Panc1 (cell line): ENCODE measurements around the gene DNAJB5. TPM values are rescaled to one million over a fixed set of nuclear protein-coding genes. Genes with fewer than 3 reads are reported as not detected.

ENCODE experiments used
- ATAC-seq: fragments of 200-7000 bp; cut with Tn5 transposase; 2 replicates; pipeline ENCODE4 v1.9.1; 2020; ENCODE audit warnings: mild to moderate bottlenecking, moderate library complexity
- BruUV-seq: library from RNA; stranded (reverse); fragments of 400-500 nt; replicated peaks from 2 replicates; lab custom pipeline; 2021; lab: Mats Ljungman, UMichigan
- CTCF ChIA-PET: fragments of 300-600 bp; sonication (Branson Sonifier 250); formaldehyde crosslinking; loops from one replicate; lab custom pipeline; 2022; ENCODE audit warnings: antibody characterized with exemption; lab: Charles Lee
- POLR2A ChIA-PET: fragments of 300-600 bp; sonication (Branson Sonifier 250); formaldehyde crosslinking; loops from one replicate; lab custom pipeline; 2022; ENCODE audit warnings: antibody characterized with exemption; lab: Charles Lee
- DNase-seq: peaks from one replicate; pipeline ENCODE4 v3.0.0-alpha.2; 2010; ENCODE audit warnings: low read depth, low spot score
- H3K27ac ChIP-seq: 2 replicates; pipeline ENCODE4 v1.5.1; 2011; ENCODE audit warnings: mild to moderate bottlenecking, low read length, inconsistent platforms
- H3K27me3 ChIP-seq: fragments of 200-500 bp; sonication (Bioruptor generic); 2 replicates; pipeline ENCODE4 v1.6.0; 2014; ENCODE audit warnings: low read length, inconsistent platforms; ENCODE audit not compliant: control insufficient read depth, insufficient read depth
- H3K36me3 ChIP-seq: fragments of 200-500 bp; sonication (Bioruptor generic); 2 replicates; pipeline ENCODE4 v1.5.1; 2014; ENCODE audit warnings: inconsistent platforms, mild to moderate bottlenecking, low read length, moderate library complexity; ENCODE audit not compliant: control insufficient read depth, insufficient read depth
- H3K4me1 ChIP-seq: 2 replicates; pipeline ENCODE4 v1.5.1; 2011; ENCODE audit warnings: inconsistent platforms, mild to moderate bottlenecking, low read length, moderate library complexity; ENCODE audit not compliant: control insufficient read depth, insufficient read depth
- H3K4me3 ChIP-seq, 2 experiments: 2 replicates each; pipeline ENCODE4 v1.5.1; 2011 to 2012; ENCODE audit warnings: low read depth in 2 of 2, low read length in 2 of 2, mild to moderate bottlenecking in 2 of 2, inconsistent platforms in 1 of 2, moderate library complexity in 1 of 2
- H3K9me3 ChIP-seq: fragments of 200-500 bp; sonication (Bioruptor generic); 2 replicates; pipeline ENCODE4 v1.5.1; 2014; ENCODE audit warnings: low read depth, mild to moderate bottlenecking, inconsistent platforms, low read length, moderate library complexity; ENCODE audit not compliant: control insufficient read depth, insufficient read depth
- POLR2AphosphoS5 ChIP-seq: IDR thresholded peaks from 2 replicates; pipeline ENCODE4 v1.6.1; 2012; ENCODE audit warnings: mild to moderate bottlenecking, low read depth, low read length, moderate library complexity
- SIN3A ChIP-seq: IDR thresholded peaks from 2 replicates; pipeline ENCODE4 v1.6.1; 2012; ENCODE audit warnings: low read depth, mild to moderate bottlenecking, low read length, moderate library complexity, borderline replicate concordance; ENCODE audit not compliant: insufficient read depth
- TCF7L2 ChIP-seq: IDR thresholded peaks from 2 replicates; pipeline ENCODE4 v1.6.1; 2011; ENCODE audit warnings: mild to moderate bottlenecking, low read depth, low read length, inconsistent platforms
- in situ Hi-C: cut with HindIII; loops from 2 replicates; pipeline ENCODE4 v1.10.0; 2016; ENCODE audit warnings: low sequenced_read_pairs, low pct_unique_long_range_greater_than_20kb
- intact Hi-C: fragments of 100-400 bp; cut with micrococcal nuclease; formaldehyde crosslinking; loops from one replicate; pipeline ENCODE4 v1.10.0; 2022; ENCODE audit not compliant: unreplicated experiment
- total RNA-seq: library from RNA; stranded (reverse); gene quantifications from one replicate; pipeline ENCODE4 v1.2.1, GENCODE V29; 2021; ENCODE audit not compliant: unreplicated experiment
- TF ChIP-seq, protein P1 (sequence below), 2 experiments: IDR thresholded peaks; 2 replicates each; pipeline ENCODE4 v1.6.1; 2011 to 2012; ENCODE audit warnings: low read depth in 2 of 2, control low read depth in 1 of 2, low read length in 1 of 2, mild to moderate bottlenecking in 1 of 2, moderate library complexity in 1 of 2; ENCODE audit not compliant: insufficient read depth in 1 of 2
- TF ChIP-seq, protein P2 (sequence below): fragments of 450-650 bp; IDR thresholded peaks from 2 replicates; pipeline ENCODE4 v1.5.1; 2017; ENCODE audit warnings: mild to moderate bottlenecking

DNAJB5 gene
- total RNA-seq, 1 experiment from 2014 or later: 9.7 TPM

DNA sequence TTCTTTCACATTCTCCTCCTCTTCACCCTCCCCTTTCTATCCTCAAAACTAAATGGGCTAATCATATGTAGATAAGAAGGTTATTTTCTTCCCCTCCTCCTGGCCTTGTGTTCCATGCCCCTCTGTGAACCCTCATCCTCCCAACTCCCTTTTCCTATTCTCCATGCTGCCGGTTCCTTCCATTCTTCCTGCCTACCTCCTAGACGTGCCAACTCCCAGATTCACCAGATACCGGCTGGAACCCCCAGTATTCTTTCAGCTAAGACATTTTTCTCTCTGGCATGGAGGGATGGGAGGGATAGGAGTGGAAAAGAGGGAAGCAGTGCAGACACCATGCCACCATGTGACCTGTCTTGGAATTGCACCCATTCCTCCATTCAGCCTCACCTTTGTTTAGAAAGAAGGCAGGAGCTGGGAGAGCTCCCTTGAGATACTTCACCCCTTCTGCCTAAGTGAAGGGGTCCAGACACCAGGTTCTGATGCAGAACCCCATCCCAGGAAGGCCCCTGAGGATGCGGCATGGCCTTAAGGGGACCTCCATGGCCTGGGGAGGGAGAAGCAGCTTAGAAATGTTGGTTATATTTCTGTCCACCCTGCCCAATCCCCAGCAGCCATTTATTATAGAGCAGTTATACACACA is 4.8 kb downstream of the DNAJB5 start:
- no peak for TF ChIP-seq POLR2AphosphoS5
- TF ChIP-seq SIN3A: no peak
- TF ChIP-seq, protein P1, sequence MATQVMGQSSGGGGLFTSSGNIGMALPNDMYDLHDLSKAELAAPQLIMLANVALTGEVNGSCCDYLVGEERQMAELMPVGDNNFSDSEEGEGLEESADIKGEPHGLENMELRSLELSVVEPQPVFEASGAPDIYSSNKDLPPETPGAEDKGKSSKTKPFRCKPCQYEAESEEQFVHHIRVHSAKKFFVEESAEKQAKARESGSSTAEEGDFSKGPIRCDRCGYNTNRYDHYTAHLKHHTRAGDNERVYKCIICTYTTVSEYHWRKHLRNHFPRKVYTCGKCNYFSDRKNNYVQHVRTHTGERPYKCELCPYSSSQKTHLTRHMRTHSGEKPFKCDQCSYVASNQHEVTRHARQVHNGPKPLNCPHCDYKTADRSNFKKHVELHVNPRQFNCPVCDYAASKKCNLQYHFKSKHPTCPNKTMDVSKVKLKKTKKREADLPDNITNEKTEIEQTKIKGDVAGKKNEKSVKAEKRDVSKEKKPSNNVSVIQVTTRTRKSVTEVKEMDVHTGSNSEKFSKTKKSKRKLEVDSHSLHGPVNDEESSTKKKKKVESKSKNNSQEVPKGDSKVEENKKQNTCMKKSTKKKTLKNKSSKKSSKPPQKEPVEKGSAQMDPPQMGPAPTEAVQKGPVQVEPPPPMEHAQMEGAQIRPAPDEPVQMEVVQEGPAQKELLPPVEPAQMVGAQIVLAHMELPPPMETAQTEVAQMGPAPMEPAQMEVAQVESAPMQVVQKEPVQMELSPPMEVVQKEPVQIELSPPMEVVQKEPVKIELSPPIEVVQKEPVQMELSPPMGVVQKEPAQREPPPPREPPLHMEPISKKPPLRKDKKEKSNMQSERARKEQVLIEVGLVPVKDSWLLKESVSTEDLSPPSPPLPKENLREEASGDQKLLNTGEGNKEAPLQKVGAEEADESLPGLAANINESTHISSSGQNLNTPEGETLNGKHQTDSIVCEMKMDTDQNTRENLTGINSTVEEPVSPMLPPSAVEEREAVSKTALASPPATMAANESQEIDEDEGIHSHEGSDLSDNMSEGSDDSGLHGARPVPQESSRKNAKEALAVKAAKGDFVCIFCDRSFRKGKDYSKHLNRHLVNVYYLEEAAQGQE (IDR thresholded peaks at IDR 0.05; ENCODE audit: insufficient read depth in 1 of 2, low read depth in 2 of 2, low read length in 1 of 2): no peak
- TF ChIP-seq, protein P2, sequence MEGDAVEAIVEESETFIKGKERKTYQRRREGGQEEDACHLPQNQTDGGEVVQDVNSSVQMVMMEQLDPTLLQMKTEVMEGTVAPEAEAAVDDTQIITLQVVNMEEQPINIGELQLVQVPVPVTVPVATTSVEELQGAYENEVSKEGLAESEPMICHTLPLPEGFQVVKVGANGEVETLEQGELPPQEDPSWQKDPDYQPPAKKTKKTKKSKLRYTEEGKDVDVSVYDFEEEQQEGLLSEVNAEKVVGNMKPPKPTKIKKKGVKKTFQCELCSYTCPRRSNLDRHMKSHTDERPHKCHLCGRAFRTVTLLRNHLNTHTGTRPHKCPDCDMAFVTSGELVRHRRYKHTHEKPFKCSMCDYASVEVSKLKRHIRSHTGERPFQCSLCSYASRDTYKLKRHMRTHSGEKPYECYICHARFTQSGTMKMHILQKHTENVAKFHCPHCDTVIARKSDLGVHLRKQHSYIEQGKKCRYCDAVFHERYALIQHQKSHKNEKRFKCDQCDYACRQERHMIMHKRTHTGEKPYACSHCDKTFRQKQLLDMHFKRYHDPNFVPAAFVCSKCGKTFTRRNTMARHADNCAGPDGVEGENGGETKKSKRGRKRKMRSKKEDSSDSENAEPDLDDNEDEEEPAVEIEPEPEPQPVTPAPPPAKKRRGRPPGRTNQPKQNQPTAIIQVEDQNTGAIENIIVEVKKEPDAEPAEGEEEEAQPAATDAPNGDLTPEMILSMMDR: no peak
- no peak for TF ChIP-seq TCF7L2
- H3K4me3 ChIP-seq: no peak overlapping the region
- ChIA-PET CTCF (interaction anchor here (0.6 to 3.0 kb wide), 9 partner anchors 13 to 642 kb away, joined by 3 to 41 read pairs (median 4); partner anchors contain the start of gene FANCG), POLR2A (interaction anchor here (0.6 to 0.9 kb wide), 2 partner anchors 95 to 302 kb away, joined by 3 to 17 read pairs; no protein-coding TSS in a partner anchor)
- in situ Hi-C loops (no loop called here), intact Hi-C loops (no loop called here)
- no peak overlapping the region for H3K27ac ChIP-seq
- no peaks in the 10 kb centered on the region for H3K36me3 ChIP-seq
- BruUV-seq: no TSS peak
- DNase-seq (no peak), ATAC-seq (peak; percentile 62)
- H3K27me3 ChIP-seq: no peaks in the 10 kb centered on the region
- H3K9me3 ChIP-seq: no peaks in the 10 kb centered on the region
- H3K4me1 ChIP-seq: peaks cover 44% of the 10 kb centered on the region

DNA sequence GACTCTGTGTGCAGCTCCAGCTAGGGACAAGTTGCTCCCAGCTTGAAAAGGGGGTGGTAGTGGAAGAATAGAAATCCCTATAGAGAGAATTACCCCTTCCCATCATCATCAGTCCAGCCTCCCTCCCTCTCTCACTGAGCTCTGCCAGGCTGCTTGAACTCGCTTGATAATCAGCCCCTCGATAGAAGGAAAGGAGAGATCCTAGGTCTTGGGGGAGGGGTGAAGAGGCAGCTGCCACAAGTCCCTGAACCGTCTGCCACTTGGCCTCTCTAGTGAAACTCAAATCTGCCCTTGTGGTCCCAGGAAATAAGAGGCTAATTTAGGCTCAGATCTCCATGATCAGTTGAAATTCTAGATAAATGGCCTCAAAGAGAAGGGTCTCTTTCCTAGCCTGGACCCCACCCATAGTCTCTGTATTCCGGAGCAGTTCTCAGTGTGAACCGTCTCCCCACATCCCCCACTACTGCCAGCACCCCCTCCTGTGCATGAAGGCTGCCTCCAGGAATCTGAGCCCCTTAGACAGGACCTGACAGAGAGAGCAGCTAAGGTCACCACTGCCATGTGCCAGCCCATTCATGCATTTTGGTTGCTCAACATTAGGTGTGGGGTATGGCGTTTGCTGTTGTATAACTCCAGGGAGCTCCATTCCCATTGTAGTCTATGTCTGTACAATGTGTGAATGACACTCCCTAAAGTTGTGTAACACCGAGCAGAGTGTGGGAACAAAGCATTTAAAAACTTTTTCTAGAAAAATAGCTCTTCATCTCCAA is 5.5 kb downstream of the DNAJB5 start:
- Histone ChIP-seq H3K4me1 (peaks cover 44% of the 10 kb centered on the region), H3K9me3 (no peaks in the 10 kb centered on the region), H3K36me3 (no peaks in the 10 kb centered on the region), H3K27me3 (no peaks in the 10 kb centered on the region), H3K27ac (no peak overlapping the region), H3K4me3 (no peak overlapping the region)
- intact Hi-C loops: no loop called here
- no TSS peak for BruUV-seq
- no peak for TF ChIP-seq SIN3A
- no peak for TF ChIP-seq TCF7L2
- no peak for TF ChIP-seq POLR2AphosphoS5
- TF ChIP-seq, protein P1 (IDR thresholded peaks at IDR 0.05; ENCODE audit: insufficient read depth in 1 of 2, low read depth in 2 of 2, low read length in 1 of 2): no peak
- TF ChIP-seq, protein P2: no peak
- ChIA-PET POLR2A (interaction anchor here (0.6 to 0.9 kb wide), 2 partner anchors 95 to 303 kb away, joined by 3 to 17 read pairs; no protein-coding TSS in a partner anchor), CTCF (interaction anchor here (0.6 to 3.0 kb wide), 6 partner anchors 40 to 287 kb away, joined by 3 to 41 read pairs (median 4); partner anchors contain the start of gene FANCG)
- no peak for DNase-seq
- in situ Hi-C loops: no loop called here
- no peak for ATAC-seq
